ENCODE results near the gene PIGP.

Gene PIGP

DNA sequence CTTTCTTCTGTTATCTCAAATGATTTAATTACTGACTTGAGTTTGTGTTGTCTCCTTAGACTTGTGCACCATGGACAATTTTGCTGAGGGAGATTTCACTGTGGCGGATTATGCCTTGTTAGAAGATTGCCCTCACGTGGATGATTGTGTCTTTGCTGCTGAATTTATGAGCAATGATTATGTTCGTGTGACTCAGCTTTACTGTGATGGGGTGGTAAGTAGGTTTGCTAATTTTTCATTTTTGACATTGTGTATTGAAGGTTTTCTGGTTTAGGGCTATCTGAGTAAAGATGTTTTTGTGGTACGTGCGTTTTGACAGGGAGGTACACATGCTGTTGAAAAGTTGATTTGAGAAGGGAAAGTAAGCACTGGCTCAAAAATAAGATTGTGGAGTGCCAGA, 14.3 kb upstream of the PIGP start:
- Mint-ChIP-seq H3K9me3 (no peaks in the 10 kb centered on the region), H3K36me3 (ENCODE audit: low read depth) (peaks cover 12% of the 10 kb centered on the region), H3K4me1 (peaks cover 17% of the 10 kb centered on the region), H3K27me3 (no peaks in the 10 kb centered on the region), H3K4me3 (no peak overlapping the region), H3K27ac (no peak overlapping the region)
- DNase-seq = no peak
- ATAC-seq = no peak

DNA sequence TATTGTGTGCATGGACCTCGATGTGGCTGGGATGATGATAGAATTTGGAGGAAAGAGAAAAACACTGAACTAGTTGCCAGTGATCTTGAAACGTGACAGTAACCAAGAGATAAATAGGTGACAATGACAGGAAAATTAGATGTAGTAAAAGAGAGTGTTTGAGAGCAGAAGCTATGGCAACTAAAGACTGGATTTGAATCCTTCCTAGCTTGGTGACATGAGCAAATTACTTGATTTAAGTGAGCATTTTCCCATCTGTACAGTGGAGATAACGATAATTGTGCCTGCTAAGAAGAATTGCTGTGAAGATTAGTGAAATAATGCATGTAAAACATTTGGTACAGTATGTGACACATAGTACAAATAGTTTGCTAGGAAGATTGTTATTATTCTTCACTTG, 12.9 kb upstream of the PIGP start:
- Mint-ChIP-seq H3K27ac (no peak overlapping the region), H3K4me3 (no peak overlapping the region), H3K36me3 (ENCODE audit: low read depth) (peaks cover 11% of the 10 kb centered on the region), H3K27me3 (no peaks in the 10 kb centered on the region), H3K9me3 (no peaks in the 10 kb centered on the region), H3K4me1 (peaks cover 19% of the 10 kb centered on the region)
- ATAC-seq (no peak), DNase-seq (no peak)

DNA sequence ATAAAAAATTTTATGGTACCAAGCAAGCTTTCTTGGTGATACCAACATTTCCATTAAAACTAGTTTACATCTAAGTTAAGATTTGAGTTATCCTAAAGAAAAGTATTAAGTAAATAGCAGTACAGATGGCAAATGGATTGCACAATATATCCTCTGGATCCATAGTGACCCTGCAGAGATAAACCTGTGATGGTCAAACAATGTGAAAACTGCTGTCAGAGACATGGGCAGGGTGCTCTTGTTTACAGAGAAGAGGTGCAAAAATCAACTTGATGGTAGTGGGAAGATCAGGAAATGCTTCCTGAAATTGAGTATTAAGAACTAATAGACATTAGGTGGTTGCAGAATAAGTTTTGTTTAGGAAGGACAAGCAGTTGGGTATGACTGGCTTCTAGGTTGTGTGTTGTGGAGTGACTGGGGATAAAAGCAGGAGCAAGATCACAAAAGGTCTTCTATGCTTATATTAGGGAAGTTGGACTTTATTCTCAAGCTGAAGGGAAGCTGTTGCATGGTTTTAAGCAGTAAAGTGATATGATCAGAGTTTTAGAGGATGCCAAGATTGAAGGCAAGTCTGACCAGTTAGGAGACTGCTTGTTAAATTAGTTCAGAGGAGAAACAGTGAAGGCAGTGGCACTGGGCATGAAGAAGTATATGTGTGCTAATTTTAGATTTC, 10.1 kb upstream of the PIGP start:
- Mint-ChIP-seq H3K4me3 (no peak overlapping the region), H3K27ac (no peak overlapping the region)

DNA sequence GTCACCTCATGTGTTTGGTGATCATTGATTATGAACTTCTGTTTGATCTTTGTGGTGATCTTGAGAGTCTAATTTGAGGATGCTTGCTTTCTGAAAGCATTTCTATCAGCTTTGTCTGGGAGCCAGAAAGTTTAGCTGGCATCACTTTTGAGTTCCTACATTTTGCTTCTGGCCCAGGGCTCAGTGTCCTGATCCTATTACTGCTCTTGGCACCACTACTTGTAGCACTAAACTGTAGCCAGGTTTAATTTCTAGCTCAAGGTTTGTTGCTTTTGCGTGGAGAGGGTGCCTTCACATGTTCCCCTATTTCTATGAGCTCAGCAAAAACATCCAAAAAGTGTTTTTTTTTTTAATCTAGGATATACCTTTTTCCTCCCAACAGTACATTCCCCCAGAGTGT, 9.5 kb upstream of the PIGP start:
- DNase-seq (no peak), ATAC-seq (no peak)
- no peaks in the 10 kb centered on the region for H3K27me3 Mint-ChIP-seq
- H3K36me3 Mint-ChIP-seq (ENCODE audit: low read depth) = peaks cover 5% of the 10 kb centered on the region
- no peak overlapping the region for H3K4me3 Mint-ChIP-seq
- peaks cover 38% of the 10 kb centered on the region for H3K4me1 Mint-ChIP-seq
- no peaks in the 10 kb centered on the region for H3K9me3 Mint-ChIP-seq
- no peak overlapping the region for H3K27ac Mint-ChIP-seq

More for the DNA sequence above, 10.1 kb upstream of the PIGP start:
- Mint-ChIP-seq H3K36me3 (ENCODE audit: low read depth) (peaks cover 5% of the 10 kb centered on the region), H3K27me3 (no peaks in the 10 kb centered on the region), H3K9me3 (no peaks in the 10 kb centered on the region), H3K4me1 (peaks cover 32% of the 10 kb centered on the region)
- no peak for DNase-seq
- no peak for ATAC-seq

DNA sequence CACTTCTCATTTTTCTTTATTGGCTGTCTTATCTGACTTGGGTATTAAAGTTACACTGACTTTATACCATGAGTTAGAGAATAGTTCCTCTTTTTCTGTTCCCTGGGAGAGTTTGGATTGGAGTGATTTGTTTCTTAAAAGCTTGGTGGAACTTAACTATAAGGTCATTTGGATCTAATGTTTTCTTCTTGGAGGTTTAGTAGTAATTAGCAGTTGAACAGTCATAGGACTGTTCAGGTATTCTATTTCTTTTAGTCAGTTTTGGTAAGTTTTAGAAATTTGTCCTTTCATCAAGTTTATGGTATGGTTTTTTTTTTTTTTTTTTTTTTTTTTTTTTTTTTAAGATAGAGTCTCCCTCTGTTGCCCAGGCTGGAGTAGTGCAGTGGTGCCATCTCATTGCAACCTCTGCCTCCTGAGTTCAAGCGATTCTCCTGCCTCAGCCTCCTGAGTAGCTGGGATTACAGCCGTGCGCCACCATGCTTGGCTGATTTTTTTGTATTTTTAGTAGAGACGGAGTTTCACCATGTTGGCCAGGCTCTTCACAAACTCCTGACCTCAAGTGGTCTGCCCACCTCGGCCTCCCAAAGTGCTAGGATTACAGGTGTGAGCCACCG, 6.4 kb upstream of the PIGP start:
- Mint-ChIP-seq H3K27ac (no peak overlapping the region), H3K9me3 (no peaks in the 10 kb centered on the region), H3K4me3 (no peak overlapping the region), H3K36me3 (ENCODE audit: low read depth) (peaks cover 4% of the 10 kb centered on the region), H3K4me1 (peaks cover 55% of the 10 kb centered on the region), H3K27me3 (no peaks in the 10 kb centered on the region)
- ATAC-seq (no peak), DNase-seq (no peak)

DNA sequence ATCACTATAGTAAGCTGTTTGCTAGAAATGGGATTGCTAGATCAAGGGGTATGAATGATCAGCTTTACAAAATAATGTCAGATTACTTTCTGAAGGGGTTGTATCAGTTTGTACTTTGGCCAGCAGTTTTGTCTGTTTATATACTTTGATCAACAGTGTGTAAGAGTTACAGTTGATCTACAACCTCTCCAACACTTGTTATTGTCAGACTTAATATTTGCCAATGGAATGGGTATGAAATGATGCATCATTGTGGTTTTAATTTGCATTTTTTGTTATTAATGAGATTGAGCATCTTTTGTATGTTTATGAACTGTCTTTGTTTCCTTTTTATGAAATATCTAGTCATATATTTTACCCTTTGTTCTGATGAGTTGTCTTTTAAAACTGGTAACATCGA, 4.5 kb upstream of the PIGP start:
- DNase-seq = no peak
- ATAC-seq = no peak
- Mint-ChIP-seq H3K9me3 (no peaks in the 10 kb centered on the region), H3K36me3 (ENCODE audit: low read depth) (peaks cover 6% of the 10 kb centered on the region), H3K4me1 (peaks cover 48% of the 10 kb centered on the region), H3K27me3 (peaks cover 2% of the 10 kb centered on the region), H3K4me3 (no peak overlapping the region), H3K27ac (no peak overlapping the region)

DNA sequence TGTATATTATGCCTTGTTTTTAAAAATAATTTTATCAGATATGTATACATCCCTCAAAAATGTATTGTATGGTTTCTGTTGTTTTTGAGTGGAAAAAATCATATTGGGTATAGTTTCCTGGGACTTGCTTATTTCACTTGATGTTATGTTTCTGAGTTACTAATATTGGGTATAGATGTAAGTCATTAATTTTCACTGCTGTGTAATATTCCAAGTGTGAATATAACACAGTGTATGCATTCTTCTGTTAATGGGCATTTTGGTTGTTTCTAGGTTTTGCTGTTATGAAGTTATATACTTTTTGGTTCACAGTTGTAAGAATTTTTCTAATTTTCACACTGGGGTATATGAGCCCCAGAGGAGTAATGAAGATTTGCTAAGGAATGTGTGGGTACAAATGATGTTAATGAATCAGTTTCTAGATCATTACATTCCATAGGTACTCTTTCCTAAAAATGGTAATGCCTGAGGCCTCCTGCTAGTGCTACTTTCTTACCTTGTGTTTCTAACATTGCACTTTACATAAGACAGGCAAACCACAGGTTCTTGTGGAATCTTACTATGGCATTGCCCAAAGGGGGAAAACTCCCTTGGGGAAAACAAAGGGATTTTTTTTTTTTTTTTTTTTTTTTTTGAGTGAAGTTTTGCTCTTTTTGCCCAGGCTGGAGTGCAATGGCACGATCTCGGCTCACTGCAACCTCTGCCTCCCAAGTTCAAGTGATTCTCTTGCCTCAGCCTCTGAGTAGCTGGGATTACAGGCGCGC, 3.4 kb upstream of the PIGP start:
- Mint-ChIP-seq H3K4me3 (no peak overlapping the region), H3K9me3 (no peaks in the 10 kb centered on the region), H3K27ac (no peak overlapping the region), H3K27me3 (peaks cover 2% of the 10 kb centered on the region), H3K4me1 (peaks cover 54% of the 10 kb centered on the region), H3K36me3 (ENCODE audit: low read depth) (peaks cover 11% of the 10 kb centered on the region)
- ATAC-seq (no peak), DNase-seq (no peak)

DNA sequence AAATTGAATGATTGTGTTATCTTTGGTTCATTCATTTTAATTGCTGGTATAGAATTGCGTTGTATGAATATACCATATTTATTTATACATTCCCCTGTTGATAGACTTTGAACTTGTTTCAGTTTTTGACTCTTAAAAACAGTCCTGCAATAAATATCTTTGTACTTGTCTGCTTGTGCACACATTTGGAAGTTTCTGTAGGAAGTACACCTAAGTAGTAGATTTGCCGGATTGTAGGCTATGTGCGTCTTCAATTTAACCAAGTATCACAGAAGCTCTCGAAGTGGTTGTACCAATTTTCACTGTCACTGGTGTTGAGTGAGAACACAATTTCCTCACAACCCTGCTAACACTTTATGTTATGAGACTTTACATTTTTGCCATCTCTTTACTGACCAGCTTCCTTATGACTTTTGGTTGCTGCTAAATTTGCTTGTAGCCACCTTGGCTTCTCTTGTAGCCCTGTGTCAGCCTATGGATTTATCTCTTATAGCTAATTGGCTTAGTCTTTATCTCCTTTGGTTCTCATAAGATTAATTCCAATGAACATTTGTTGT, 2.4 kb upstream of the PIGP start:
- Mint-ChIP-seq H3K27me3 (peaks cover 2% of the 10 kb centered on the region), H3K4me1 (peaks cover 60% of the 10 kb centered on the region), H3K4me3 (peak overlapping the region; percentile 99), H3K9me3 (no peaks in the 10 kb centered on the region), H3K36me3 (ENCODE audit: low read depth) (peaks cover 13% of the 10 kb centered on the region), H3K27ac (no peak overlapping the region)
- ATAC-seq (no peak), DNase-seq (no peak)

DNA sequence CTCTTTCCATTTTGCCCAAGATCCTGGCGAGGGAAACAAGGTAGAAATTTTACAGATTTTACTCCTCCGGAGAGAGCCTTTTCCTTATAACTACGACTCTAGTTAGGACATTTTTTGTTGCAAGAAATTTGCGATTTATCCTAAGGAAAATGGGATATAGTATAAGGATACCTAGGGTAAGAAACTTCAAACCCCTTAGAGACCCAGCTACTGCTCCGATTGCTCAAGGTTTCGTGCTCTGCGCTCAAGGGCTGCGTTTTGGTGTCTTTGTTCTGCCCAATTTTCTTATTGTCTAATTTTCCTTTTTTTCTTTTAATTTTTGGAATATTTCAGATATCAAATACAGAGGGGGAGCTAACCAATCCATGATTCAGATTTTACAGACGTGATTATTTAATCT, 1.7 kb upstream of the PIGP start:
- no peaks in the 10 kb centered on the region for H3K9me3 Mint-ChIP-seq
- peaks cover 59% of the 10 kb centered on the region for H3K4me1 Mint-ChIP-seq
- H3K36me3 Mint-ChIP-seq (ENCODE audit: low read depth) = peaks cover 17% of the 10 kb centered on the region
- ATAC-seq (no peak), DNase-seq (no peak)
- peaks cover 2% of the 10 kb centered on the region for H3K27me3 Mint-ChIP-seq
- peak overlapping the region; percentile 99 for H3K4me3 Mint-ChIP-seq
- H3K27ac Mint-ChIP-seq = peak overlapping the region; percentile 95

DNA sequence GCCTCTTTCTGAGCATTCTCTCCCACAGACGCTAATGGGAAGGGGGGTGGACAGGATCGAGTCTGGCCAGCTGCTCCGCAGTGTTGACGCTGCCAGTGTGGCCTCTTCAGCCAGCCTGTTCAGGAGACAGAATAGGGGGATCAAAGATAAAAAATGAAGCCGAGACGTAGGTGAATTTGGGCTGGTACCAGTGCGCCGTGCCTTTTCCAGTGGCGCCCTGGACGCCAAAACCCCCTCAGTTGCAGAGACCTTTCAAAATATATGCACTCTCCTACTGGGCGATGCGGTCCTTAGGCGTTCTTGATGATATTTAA, 1.3 kb upstream of the PIGP start:
- peaks cover 58% of the 10 kb centered on the region for H3K4me1 Mint-ChIP-seq
- H3K9me3 Mint-ChIP-seq = no peaks in the 10 kb centered on the region
- peak overlapping the region; percentile 99 for H3K4me3 Mint-ChIP-seq
- peaks cover 18% of the 10 kb centered on the region for H3K36me3 Mint-ChIP-seq (ENCODE audit: low read depth)
- ATAC-seq (no peak), DNase-seq (peak; percentile 30)
- H3K27ac Mint-ChIP-seq = peak overlapping the region; percentile 95
- H3K27me3 Mint-ChIP-seq = peaks cover 2% of the 10 kb centered on the region

DNA sequence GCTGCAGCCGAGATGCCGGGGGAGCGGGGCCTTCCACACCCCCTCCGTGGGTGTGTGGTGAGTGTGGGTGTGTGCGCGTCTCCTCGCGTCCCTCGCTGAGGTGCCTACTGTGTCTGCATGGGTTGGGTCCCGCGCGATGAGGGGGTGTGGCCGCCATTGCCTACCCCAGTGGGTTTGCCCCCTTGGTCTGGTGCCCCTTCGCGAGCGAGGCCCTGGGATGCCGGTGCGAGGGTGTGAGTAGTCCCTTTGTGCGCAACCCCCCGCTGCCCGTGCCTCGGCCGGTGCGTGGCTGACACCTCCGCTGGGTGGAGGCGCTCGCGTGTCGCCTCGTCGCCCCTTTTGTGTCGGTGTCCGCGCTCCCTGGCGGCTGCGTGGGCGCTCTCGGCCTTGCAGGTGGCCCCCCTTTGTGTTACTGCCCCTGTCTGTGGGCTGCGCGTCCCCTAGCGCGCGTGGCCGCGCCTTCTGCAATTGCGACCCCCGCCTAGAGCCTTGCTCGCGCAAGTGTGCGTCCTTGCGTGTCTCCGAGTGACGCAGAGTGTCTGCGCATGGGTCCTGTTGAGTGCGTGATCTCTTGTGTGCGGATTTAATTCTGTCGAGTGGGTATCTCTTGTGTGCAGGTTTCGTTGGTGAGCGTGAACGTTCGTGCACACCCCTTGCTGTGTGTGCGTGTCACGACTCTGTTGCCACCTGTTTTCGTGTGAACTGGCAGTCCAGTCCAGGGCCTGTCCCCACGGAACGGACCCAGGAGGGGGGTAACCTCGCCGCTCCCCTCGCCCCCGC, 736 bp upstream of the PIGP start:
- ATAC-seq (peak; percentile 42), DNase-seq (peak; percentile 62)
- Mint-ChIP-seq H3K36me3 (ENCODE audit: low read depth) (peaks cover 23% of the 10 kb centered on the region), H3K4me1 (peaks cover 54% of the 10 kb centered on the region), H3K27ac (peak overlapping the region; percentile 95), H3K9me3 (no peaks in the 10 kb centered on the region), H3K4me3 (peak overlapping the region; percentile 99), H3K27me3 (peaks cover 2% of the 10 kb centered on the region)

DNA sequence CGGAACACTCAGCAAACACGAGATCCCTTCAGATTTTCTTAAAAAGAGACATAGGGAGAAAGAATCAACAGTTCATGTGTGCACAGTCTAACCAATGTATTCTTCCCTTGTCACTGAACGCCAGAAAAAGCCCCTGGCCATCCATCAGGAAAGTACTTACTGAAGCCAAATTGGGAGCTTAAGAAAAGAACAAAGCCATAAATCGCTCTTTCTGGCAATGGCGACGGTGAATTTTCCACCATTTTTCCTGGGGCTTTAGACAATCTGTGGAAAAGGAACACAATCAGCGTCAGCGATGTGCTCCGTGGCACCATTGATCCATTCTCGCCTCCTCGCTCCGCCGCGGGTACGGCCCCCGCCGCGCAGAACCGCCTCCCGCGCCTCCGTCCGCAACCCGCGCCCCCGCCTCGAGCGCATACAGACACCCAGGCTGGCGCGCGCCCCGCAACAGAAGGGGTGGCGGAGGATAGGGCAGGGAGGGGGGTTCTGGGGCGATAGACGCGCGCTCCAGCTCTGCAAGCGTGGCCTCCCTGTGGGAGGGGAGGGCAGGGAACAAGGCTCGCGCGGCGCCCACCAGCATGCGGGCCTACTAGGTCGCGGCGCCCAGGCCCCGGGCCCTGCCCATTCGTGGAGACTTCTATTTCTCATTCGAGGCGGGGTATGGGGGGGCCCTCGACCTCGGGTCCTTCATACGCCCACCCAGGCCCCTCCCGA, 440 bp downstream of the PIGP start:
- H3K4me1 Mint-ChIP-seq = peaks cover 47% of the 10 kb centered on the region
- DNase-seq = no peak
- H3K4me3 Mint-ChIP-seq = peak overlapping the region; percentile 86
- ATAC-seq = no peak
- peak overlapping the region; percentile 87 for H3K27ac Mint-ChIP-seq
- peaks cover 2% of the 10 kb centered on the region for H3K27me3 Mint-ChIP-seq
- H3K9me3 Mint-ChIP-seq = no peaks in the 10 kb centered on the region
- peaks cover 32% of the 10 kb centered on the region for H3K36me3 Mint-ChIP-seq (ENCODE audit: low read depth)

DNA sequence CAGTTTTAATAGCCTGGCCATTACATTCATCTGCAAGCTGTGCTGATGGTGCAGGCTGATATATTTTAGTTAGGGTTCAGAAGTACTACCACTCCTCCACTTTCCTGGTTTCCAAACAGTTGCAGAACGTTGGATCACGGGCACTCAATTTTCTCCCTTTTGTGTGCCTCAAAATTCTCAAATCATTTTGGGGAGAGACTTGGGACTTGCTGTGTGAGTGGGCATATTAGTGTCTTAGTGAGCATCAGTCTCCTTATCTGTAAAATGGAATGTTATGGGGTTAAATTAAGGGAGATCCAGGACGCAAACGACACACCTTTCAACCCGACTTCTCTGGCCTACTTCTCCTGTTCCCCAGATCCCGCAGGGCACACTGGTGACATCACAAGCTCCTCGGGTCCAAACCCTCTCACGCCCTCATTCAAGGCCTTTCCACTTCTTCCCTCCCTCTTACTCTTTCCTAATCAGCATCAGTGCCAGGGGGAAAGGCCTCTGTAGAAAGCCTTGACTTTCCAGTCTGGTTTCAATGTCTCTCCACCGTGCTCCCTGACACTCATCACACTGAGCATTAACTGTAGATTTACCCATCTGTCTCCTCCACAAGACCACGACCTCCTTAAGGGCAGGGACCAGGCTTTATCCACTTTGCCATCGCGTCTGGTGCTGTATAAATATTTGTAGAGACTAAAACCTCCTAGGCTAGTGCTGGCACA, 1.2 kb downstream of the PIGP start:
- peak; percentile 18 for DNase-seq
- no peak for ATAC-seq
- Mint-ChIP-seq H3K36me3 (ENCODE audit: low read depth) (peaks cover 32% of the 10 kb centered on the region), H3K4me3 (peak overlapping the region; percentile 86), H3K27ac (peak overlapping the region; percentile 87), H3K27me3 (peaks cover 2% of the 10 kb centered on the region), H3K4me1 (peaks cover 43% of the 10 kb centered on the region), H3K9me3 (no peaks in the 10 kb centered on the region)

Measured in activated naive CD8-positive, alpha-beta T cell treated with anti-CD3 and anti-CD28 coated beads, Interleukin-2, amount 50 U/mL, for 24 hours (primary cell).